GM15510 (cell line): ENCODE measurements around the gene DCDC2.

ENCODE experiments used
- POLR2A ChIP-seq: IDR thresholded peaks from 3 replicates; pipeline ENCODE4 v1.6.1; 2011; ENCODE audit warnings: borderline replicate concordance; ENCODE audit not compliant: insufficient read length; ENCODE audit errors: extremely low read depth

The DCDC2 gene

GRCh38 chr6:24148684-24149083 is 209.2 kb downstream of the DCDC2 start:
- TF ChIP-seq POLR2A: no peak

DNA sequence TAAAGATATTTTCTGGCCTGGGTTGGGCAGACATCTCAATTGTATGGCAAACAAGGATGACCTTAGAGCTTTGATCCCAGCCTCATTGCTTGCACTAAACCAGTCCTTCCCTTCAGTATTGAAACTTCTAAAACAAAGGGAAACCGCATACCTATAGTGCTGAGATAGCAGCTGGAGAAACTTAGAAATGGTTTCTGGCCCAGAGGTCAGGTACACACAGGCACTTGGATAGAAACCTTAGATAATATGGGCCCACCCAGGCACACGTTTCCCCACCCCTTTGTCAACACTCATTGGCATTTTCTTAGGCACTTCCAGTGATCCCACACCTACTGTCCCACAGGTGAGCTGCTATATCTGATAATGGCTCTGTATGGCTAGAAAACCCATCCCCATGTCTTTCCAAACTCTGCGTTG is 209.7 kb downstream of the DCDC2 start:
- no peak for TF ChIP-seq POLR2A

- TF ChIP-seq POLR2A: no peak
Observed at GRCh38 chr6:24147511-24148153, 210.2 kb downstream of the DCDC2 start.

DNA sequence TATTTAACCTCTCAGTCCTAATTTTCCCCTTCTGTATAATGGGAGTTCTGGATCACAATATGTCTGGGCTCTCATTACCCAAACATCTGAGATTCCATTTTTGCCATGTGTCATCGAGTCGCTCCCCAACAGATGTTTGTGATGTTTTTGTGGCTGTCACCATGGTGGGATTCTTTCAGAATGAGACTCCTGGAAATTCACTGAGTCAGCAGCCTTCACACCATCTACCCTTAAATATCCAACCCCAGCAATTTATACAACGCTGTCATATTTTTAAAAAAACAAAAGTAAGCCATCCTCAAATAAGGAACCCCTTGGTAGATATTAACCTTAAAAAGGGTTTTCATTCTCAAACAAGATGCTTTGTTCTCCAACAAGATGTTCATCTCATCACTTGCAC is 211.0 kb downstream of the DCDC2 start:
- no peak for TF ChIP-seq POLR2A

DNA sequence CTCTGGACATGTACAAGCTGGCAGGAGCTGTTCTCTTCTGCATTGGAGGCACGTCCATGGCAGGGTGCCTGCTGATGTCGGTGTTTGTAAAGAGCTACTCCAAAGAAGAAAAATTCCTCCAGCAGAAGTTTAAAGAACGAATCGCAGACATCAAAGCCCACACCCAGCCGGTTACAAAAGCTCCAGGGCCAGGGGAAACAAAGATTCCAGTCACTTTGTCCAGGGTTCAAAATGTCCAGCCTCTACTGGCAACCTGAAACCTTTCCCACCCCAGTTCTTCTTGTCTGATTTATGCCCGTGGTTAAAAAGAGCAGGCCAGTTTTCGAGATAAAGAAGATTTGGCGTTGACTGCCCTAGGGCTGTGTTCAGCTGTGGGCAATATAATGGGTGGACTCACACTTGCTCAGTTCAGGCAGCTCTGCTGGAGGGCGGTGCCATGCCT is 212.1 kb downstream of the DCDC2 start:
- no peak for TF ChIP-seq POLR2A

DNA sequence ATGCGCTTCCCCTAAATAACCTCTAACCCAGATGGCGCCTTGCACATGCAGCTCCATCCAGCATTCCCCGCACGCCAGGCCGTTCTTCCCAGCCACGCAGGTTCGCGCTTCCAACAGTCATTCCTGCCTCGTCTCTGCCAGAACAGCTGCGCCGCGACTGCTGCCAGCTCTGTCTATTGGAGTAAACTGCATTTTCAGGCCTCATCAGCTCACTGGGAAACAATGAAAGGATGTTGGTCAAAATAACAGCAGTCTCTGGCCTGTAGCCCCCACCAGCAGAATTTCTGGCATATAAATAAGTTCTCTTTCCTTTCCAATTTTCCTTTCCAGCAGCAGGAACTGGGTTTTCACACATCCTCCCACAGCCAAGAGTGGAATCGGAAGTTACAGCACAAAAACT is 217.3 kb downstream of the DCDC2 start:
- TF ChIP-seq POLR2A: no peak

DNA sequence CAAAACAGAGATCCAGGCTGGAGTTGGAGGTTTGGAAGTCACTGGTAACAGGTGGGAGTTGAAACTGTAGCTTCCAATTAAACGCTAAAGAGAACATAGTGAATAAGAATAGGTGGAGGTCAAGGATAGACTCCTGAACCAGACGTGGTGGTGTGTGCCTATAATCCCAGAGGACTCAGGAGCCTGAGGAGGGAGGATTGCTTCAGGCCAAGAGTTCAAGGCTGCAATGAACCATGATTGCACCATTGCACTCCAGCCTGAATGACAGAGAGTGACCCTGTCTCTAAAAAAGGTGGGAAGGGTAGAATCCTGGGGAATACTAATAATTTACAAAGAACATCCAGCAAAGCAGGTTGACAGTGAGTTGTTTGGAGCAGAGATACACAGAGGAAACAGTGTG is 218.2 kb downstream of the DCDC2 start:
- TF ChIP-seq POLR2A: no peak

DNA sequence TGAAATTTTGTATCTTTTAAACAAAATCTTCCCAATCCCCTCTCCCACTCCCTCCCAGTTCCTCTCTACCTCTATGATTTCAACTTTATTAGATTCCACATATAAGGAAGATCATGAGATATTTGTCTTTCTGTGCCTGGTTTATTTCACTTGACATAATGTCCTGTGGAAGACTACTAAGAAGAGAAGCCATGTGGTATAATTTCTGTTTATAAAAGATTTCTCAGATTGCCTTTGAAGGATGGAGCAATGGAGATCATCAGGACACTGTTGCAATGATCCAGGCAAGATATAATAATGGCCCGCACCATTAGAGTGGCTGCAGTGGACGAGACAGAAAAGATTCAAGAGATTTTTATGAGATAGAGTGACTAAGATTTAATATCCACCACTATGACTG is 218.8 kb downstream of the DCDC2 start:
- no peak for TF ChIP-seq POLR2A

DNA sequence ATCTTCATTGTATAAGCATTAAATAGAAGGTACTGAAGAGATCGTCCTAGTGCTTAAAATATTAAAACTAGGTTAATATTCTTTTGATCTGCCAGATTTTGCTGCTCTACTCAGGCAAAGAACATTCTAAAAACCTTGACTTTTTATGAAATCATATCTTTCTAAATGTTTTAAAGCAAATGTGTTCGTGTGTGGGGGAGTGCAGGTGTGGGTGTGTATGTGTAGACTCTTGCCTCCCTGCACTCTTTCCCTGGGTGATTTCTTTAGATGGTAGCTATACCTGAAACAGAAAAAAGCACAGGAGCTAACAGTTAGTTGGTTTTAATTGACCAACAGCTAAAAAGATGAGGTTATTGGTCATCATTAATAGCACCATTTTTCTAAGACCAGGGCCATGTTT is 226.1 kb downstream of the DCDC2 start:
- TF ChIP-seq POLR2A: no peak

- TF ChIP-seq POLR2A: no peak
Observed at GRCh38 chr6:24127316-24127715, 230.5 kb downstream of the DCDC2 start.

GRCh38 chr6:24126586-24127192 is 231.2 kb downstream of the DCDC2 start:
- no peak for TF ChIP-seq POLR2A

GRCh38 chr6:24125980-24126379 is 231.9 kb downstream of the DCDC2 start, which contains the start of gene NRSN1:
TSS of gene NRSN1 (plus strand) at chr6:24126215. CDS start at chr6:24134328, 8,113 bp downstream.
- no peak for TF ChIP-seq POLR2A

- TF ChIP-seq POLR2A: no peak
Observed at GRCh38 chr6:24122139-24122538, 235.7 kb downstream of the DCDC2 start.
